Measurements from ENCODE around the gene KIAA1614.

- TF ChIP-seq CTCF (IDR thresholded peaks at IDR 0.05) (no peak), ZBTB43 (CRISPR knock-in tag; IDR thresholded peaks at IDR 0.05) (no peak), TEAD1 (CRISPR knock-in tag; IDR thresholded peaks at IDR 0.05) (no peak), USF2 (CRISPR knock-in tag; IDR thresholded peaks at IDR 0.05) (no peak), MAX (CRISPR knock-in tag; IDR thresholded peaks at IDR 0.05) (no peak), HMGXB4 (CRISPR knock-in tag; IDR thresholded peaks at IDR 0.05) (no peak), NFE2L1 (CRISPR knock-in tag; IDR thresholded peaks at IDR 0.05) (no peak), ZNF263 (CRISPR knock-in tag; IDR thresholded peaks at IDR 0.05; ENCODE audit: low read depth) (no peak), E2F4 (CRISPR knock-in tag; IDR thresholded peaks at IDR 0.05; ENCODE audit: borderline replicate concordance, low read depth) (no peak), IRF1 (CRISPR knock-in tag; IDR thresholded peaks at IDR 0.05) (no peak)
These were observed 3.2 kb upstream of the KIAA1614 start for GRCh38 chr1:180909462-180909976.
